Kidney epithelial cell (primary cell): ENCODE measurements around the gene DARS2. TPM values are rescaled to one million over a fixed set of nuclear protein-coding genes. Genes with fewer than 3 reads are reported as not detected.
"Not testable (repeated sequence)": the region's sequence is repeated elsewhere in the genome, so short reads cannot be mapped to it uniquely, and the experiment has no call there.

ENCODE experiments used
- DNase-seq: peaks from one replicate; pipeline ENCODE4 v3.0.0-alpha.2; 2010; ENCODE audit warnings: low read depth
- H3K27me3 ChIP-seq: 2 replicates; pipeline ENCODE4 v1.6.0; 2011; ENCODE audit warnings: low read length; ENCODE audit not compliant: control insufficient read depth, insufficient read depth
- H3K36me3 ChIP-seq: 2 replicates; pipeline ENCODE4 v1.5.1; 2011; ENCODE audit warnings: low read length; ENCODE audit not compliant: control insufficient read depth, insufficient read depth
- H3K4me3 ChIP-seq: 2 replicates; pipeline ENCODE4 v1.5.1; 2011; ENCODE audit warnings: low read depth, mild to moderate bottlenecking, control low read depth, low read length
- total RNA-seq: library from RNA; depleted of rRNA; stranded (reverse); fragments of >200 nt; gene quantifications from 2 replicates; pipeline ENCODE4 v1.2.3, GENCODE V29; 2015
- TF ChIP-seq, protein P1 (sequence below): IDR thresholded peaks from 2 replicates; pipeline ENCODE4 v1.5.1; 2011; ENCODE audit warnings: mild to moderate bottlenecking, moderate library complexity, low read length, control low read depth, inconsistent platforms; ENCODE audit not compliant: insufficient read depth, poor library complexity, severe bottlenecking

The DARS2 gene
- total RNA-seq, 1 donor from 2014 or later: 25.4 TPM

DNA sequence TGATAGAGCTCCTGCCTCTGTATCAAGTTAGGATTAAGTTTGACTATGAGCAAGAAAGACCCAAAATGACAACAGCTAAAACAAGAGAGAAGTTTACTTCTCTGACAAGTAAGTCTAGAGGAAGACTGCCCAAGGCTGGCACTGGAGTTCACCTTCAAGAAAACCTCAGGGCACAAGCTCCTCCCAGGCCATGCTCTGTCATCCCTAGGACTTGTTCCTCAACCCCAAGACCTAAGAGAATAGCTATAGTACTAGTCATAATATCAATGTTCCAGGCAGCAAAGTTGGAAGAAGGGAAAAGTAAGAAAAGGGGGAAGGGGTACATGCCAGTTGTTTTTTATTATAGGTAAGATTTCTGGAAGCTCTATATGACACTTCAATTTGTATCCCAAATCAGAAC lies 26.4 kb upstream of the DARS2 start:
- H3K36me3 ChIP-seq: no peaks in the 10 kb centered on the region
- TF ChIP-seq, protein P1, sequence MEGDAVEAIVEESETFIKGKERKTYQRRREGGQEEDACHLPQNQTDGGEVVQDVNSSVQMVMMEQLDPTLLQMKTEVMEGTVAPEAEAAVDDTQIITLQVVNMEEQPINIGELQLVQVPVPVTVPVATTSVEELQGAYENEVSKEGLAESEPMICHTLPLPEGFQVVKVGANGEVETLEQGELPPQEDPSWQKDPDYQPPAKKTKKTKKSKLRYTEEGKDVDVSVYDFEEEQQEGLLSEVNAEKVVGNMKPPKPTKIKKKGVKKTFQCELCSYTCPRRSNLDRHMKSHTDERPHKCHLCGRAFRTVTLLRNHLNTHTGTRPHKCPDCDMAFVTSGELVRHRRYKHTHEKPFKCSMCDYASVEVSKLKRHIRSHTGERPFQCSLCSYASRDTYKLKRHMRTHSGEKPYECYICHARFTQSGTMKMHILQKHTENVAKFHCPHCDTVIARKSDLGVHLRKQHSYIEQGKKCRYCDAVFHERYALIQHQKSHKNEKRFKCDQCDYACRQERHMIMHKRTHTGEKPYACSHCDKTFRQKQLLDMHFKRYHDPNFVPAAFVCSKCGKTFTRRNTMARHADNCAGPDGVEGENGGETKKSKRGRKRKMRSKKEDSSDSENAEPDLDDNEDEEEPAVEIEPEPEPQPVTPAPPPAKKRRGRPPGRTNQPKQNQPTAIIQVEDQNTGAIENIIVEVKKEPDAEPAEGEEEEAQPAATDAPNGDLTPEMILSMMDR: no peak
- no peak for DNase-seq

DNA sequence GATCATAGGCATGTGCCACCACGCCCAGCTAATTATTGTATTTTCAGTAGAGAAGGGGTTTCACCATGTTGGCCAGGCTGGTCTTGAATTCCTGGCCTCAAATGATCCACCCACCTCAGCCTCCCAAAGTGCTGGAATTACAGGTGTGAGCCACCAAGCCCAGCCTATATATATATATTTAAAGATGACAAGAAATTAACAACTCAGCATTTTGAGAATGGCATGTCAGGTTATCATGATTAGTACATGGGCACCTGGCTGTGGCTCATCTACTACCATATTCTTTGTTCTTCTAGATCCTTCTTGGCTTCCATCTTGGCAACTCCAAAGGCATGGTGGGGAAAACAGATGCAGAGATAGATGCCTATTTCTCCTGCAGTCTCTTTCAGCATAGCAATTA lies 24.5 kb upstream of the DARS2 start:
- not testable (repeated sequence) for H3K4me3 ChIP-seq, H3K36me3 ChIP-seq, DNase-seq, H3K27me3 ChIP-seq

More for the DNA sequence above, 26.4 kb upstream of the DARS2 start:
- Histone ChIP-seq H3K4me3 (no peak overlapping the region), H3K27me3 (no peaks in the 10 kb centered on the region)

GRCh38 chr1:173802961-173803360 lies 21.5 kb upstream of the DARS2 start:
- no peak overlapping the region for H3K4me3 ChIP-seq
- no peak for DNase-seq
- TF ChIP-seq, protein P1: no peak
- no peaks in the 10 kb centered on the region for H3K36me3 ChIP-seq
- no peaks in the 10 kb centered on the region for H3K27me3 ChIP-seq

DNA sequence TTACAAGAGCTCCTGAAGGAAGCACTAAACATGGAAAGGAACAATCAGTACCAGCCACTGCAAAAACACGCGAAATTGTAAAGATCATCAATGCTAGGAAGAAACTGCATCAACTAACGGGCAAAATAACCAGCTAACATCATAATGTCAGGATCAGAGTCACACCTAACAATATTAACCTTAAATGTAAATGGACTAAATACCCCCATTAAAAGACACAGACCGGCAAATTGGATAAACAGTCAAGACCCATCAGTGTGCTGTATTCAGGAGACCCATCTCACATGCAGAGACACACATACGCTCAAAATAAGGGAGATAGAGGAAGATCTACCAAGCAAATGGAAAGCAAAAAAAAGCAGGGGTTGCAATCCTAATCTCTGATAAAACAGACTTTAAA lies 10.8 kb upstream of the DARS2 start:
- not testable (repeated sequence) for H3K27me3 ChIP-seq, DNase-seq, H3K36me3 ChIP-seq, H3K4me3 ChIP-seq

DNA sequence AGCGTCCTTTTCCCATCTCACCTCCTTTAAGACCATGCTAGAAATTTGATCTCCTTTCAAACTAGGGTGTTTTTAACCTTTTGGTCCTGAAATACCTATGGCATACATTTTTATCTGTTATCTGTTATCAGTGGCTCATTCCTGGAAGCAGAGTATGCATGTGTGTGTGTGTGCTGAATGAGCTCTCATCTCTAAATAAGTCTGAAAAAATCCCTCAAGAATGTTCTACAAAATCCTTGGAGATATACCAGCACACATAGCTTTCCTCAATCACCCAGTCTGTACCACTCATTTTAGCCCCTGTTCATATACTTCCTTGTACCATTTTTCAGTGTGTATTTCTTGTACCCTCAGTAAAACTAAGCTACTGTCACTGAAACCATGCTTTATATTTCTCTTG lies 6.0 kb upstream of the DARS2 start:
- H3K36me3 ChIP-seq: no peaks in the 10 kb centered on the region
- TF ChIP-seq, protein P1: no peak
- no peak overlapping the region for H3K4me3 ChIP-seq
- H3K27me3 ChIP-seq: no peaks in the 10 kb centered on the region
- DNase-seq: no peak

GRCh38 chr1:173821680-173822079 lies 2.8 kb upstream of the DARS2 start:
- DNase-seq: no peak
- no peaks in the 10 kb centered on the region for H3K27me3 ChIP-seq
- TF ChIP-seq, protein P1: no peak
- no peak overlapping the region for H3K4me3 ChIP-seq
- H3K36me3 ChIP-seq: no peaks in the 10 kb centered on the region

DNA sequence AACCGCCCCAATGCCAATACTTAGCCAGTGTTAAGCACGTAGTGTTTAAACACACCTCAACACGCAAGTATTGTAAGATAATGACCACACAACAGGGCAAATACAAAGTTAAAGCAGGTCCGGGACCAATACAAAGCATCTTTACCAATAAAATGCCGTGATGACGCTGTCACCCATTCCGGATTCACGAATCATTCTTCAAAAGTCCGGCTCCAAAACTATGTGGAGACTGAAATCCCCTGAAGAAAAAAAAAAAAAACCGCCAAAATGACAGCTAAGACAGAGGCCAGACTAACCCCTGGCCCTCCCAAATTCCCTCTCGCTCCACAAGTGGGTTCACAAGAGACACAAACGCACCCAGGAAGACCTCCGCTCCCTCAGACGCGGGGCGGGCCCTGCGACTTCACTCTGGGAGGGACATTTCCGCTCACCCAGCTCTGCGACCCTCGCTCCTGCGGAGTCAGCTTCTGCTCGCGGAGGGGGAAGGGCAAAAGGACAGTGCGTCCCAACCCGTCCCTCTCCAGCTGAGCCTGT lies 625 bp upstream of the DARS2 start:
- DNase-seq: no peak
- H3K27me3 ChIP-seq: no peaks in the 10 kb centered on the region
- TF ChIP-seq, protein P1: no peak

More for the DNA sequence above, 625 bp upstream of the DARS2 start:
- H3K36me3 ChIP-seq: no peaks in the 10 kb centered on the region
- peak overlapping the region; percentile 81 for H3K4me3 ChIP-seq
